Astrocyte (in vitro differentiated cells and primary cell): Measurements from ENCODE around the gene SGSM2.

ENCODE experiments used
- EZH2 ChIP-seq: IDR thresholded peaks from 2 replicates; pipeline ENCODE4 v1.6.1; 2012; ENCODE audit warnings: mild to moderate bottlenecking, low read length, inconsistent platforms; ENCODE audit not compliant: insufficient read depth
- TF ChIP-seq, protein P1 (sequence below): IDR thresholded peaks from 2 replicates; pipeline ENCODE4 v1.5.1; 2011; ENCODE audit warnings: low read depth, mild to moderate bottlenecking, inconsistent platforms, low read length, moderate library complexity; ENCODE audit not compliant: insufficient read depth

DNA sequence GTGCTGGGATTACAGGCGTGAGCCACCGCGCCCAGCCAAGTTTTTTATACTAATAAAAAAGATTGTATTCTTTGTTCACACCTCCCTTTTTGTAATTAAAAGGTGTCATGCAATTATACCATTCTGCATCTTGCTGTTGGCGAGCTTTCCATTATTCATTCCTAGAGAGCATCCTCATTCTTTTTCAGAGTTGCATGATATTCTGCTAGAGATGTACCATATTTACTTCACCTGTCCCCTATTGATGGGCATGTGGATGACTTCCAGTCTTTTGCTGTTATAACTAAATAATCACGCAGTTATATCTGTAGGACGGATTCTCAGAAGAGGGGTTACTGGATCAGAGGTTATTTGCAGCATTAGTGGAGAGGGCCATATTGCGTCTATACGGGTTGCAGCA is 17.0 kb downstream of the SGSM2 start:
- TF ChIP-seq EZH2 = no peak
- TF ChIP-seq, protein P1, sequence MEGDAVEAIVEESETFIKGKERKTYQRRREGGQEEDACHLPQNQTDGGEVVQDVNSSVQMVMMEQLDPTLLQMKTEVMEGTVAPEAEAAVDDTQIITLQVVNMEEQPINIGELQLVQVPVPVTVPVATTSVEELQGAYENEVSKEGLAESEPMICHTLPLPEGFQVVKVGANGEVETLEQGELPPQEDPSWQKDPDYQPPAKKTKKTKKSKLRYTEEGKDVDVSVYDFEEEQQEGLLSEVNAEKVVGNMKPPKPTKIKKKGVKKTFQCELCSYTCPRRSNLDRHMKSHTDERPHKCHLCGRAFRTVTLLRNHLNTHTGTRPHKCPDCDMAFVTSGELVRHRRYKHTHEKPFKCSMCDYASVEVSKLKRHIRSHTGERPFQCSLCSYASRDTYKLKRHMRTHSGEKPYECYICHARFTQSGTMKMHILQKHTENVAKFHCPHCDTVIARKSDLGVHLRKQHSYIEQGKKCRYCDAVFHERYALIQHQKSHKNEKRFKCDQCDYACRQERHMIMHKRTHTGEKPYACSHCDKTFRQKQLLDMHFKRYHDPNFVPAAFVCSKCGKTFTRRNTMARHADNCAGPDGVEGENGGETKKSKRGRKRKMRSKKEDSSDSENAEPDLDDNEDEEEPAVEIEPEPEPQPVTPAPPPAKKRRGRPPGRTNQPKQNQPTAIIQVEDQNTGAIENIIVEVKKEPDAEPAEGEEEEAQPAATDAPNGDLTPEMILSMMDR = no peak
